ENCODE measurements around the gene SF3B5. TPM values are rescaled to one million over a fixed set of nuclear protein-coding genes. Genes with fewer than 3 reads are reported as not detected.

The SF3B5 gene
- total RNA-seq, 1 experiment from 2014 or later = 100 TPM

Other genes starting within 250 kb of the SF3B5 start
- gene ZC2HC1B, start 231.1 kb downstream of the SF3B5 start, total RNA-seq (2014; rRNA removed; shearing (Covaris generic)) = not detected in 2 replicates
- gene PLAGL1, start 87.3 kb downstream of the SF3B5 start, total RNA-seq (2014; rRNA removed; shearing (Covaris generic)) = 5.5 and 9.9 TPM in 2 replicates
- gene STX11, start 54.9 kb upstream of the SF3B5 start, total RNA-seq (2014; rRNA removed; shearing (Covaris generic)) = 0.07 TPM in 1 of 2 replicates, not detected in the other
- gene UTRN, start 189.8 kb upstream of the SF3B5 start, total RNA-seq (2014; rRNA removed; shearing (Covaris generic)) = not detected in 2 replicates

Measured in G401 (cell line).